ENCODE data around the gene ANKRD33B. TPM values are rescaled to one million over a fixed set of nuclear protein-coding genes. Genes with fewer than 3 reads are reported as not detected.

ANKRD33B gene
- total RNA-seq, 4 donors from 2014 or later, result 21.3 to 34.9 (median 30.5) TPM

GRCh38 chr5:10672146-10673016, 108.5 kb downstream of the ANKRD33B start:
- WGBS, 2 donors, result 83 to 85% methylated on average over 7 of the region's 7 CpGs
- no peaks in the 10 kb centered on the region for H3K27me3 ChIP-seq
- peaks cover 0 to 5% (median 0%) of the 10 kb centered on the region in 4 donors for H3K9me3 ChIP-seq
- TF ChIP-seq CTCF (IDR thresholded peaks at IDR 0.05) (no peak), POLR2A (IDR thresholded peaks at IDR 0.05) (no peak), EP300 (IDR thresholded peaks at IDR 0.05) (no peak)
- no peak overlapping the region for H3K27ac ChIP-seq
- no peak for DNase-seq (ENCODE audit: low spot score in 2 of 2)
- no peak overlapping the region for H3K4me3 ChIP-seq
- H3K4me1 ChIP-seq, result peaks cover 0 to 9% (median 2%) of the 10 kb centered on the region in 4 donors
- peaks cover 0 to 13% (median 0%) of the 10 kb centered on the region in 3 donors for H3K36me3 ChIP-seq

- H3K9me3 ChIP-seq, result peaks cover 0 to 11% (median 0%) of the 10 kb centered on the region in 4 donors
- peaks cover 0 to 9% (median 2%) of the 10 kb centered on the region in 4 donors for H3K4me1 ChIP-seq
- H3K27ac ChIP-seq, result no peak overlapping the region
- TF ChIP-seq EP300 (IDR thresholded peaks at IDR 0.05) (no peak), POLR2A (IDR thresholded peaks at IDR 0.05) (no peak), CTCF (IDR thresholded peaks at IDR 0.05) (no peak)
- H3K27me3 ChIP-seq, result no peaks in the 10 kb centered on the region
- DNase-seq (ENCODE audit: low spot score in 2 of 2), result no peak
- peaks cover 0 to 19% (median 0%) of the 10 kb centered on the region in 3 donors for H3K36me3 ChIP-seq
- no peak overlapping the region for H3K4me3 ChIP-seq
- 61 to 65% methylated on average over 8 of the region's 8 CpGs for WGBS, 2 donors
These were observed 109.1 kb downstream of the ANKRD33B start for GRCh38 chr5:10673017-10673389.

- TF ChIP-seq EP300 (IDR thresholded peaks at IDR 0.05), result no peak
- peaks cover 0 to 9% (median 2%) of the 10 kb centered on the region in 4 donors for H3K4me1 ChIP-seq
- H3K27me3 ChIP-seq, result no peaks in the 10 kb centered on the region
- H3K27ac ChIP-seq, result no peak overlapping the region
- H3K9me3 ChIP-seq, result peaks cover 0 to 14% (median 0%) of the 10 kb centered on the region in 4 donors
- 64 to 68% methylated on average over 9 of the region's 9 CpGs for WGBS, 2 donors
- H3K4me3 ChIP-seq, result no peak overlapping the region
- no peak for DNase-seq (ENCODE audit: low spot score in 2 of 2)
- peaks cover 0 to 23% (median 0%) of the 10 kb centered on the region in 3 donors for H3K36me3 ChIP-seq
These were observed 109.5 kb downstream of the ANKRD33B start for GRCh38 chr5:10673407-10673806.

- 80 to 82% methylated on average over 11 of the region's 11 CpGs for WGBS, 2 donors
- no peak for TF ChIP-seq POLR2A (IDR thresholded peaks at IDR 0.05)
- no peak for TF ChIP-seq CTCF (IDR thresholded peaks at IDR 0.05)
- TF ChIP-seq EP300 (IDR thresholded peaks at IDR 0.05), result no peak
These were observed 110.2 kb downstream of the ANKRD33B start for GRCh38 chr5:10674096-10674495.

GRCh38 chr5:10674582-10674981, 110.7 kb downstream of the ANKRD33B start:
- Histone ChIP-seq H3K9me3 (peaks cover 0 to 9% (median 0%) of the 10 kb centered on the region in 4 donors), H3K4me3 (no peak overlapping the region), H3K27me3 (no peaks in the 10 kb centered on the region), H3K27ac (no peak overlapping the region), H3K36me3 (peaks cover 0 to 35% (median 0%) of the 10 kb centered on the region in 3 donors), H3K4me1 (peaks cover 0 to 9% (median 2%) of the 10 kb centered on the region in 4 donors)
- 63 to 64% methylated on average over 6 of the region's 6 CpGs for whole genome bisulfite sequencing, 2 donors
- no peak for DNase-seq (ENCODE audit: low spot score in 2 of 2)
- TF ChIP-seq CTCF (IDR thresholded peaks at IDR 0.05) (no peak), EP300 (IDR thresholded peaks at IDR 0.05) (no peak), POLR2A (IDR thresholded peaks at IDR 0.05) (no peak)

More at GRCh38 chr5:10674096-10674495, 110.2 kb downstream of the ANKRD33B start:
- Histone ChIP-seq H3K4me3 (no peak overlapping the region), H3K9me3 (peaks cover 0 to 9% (median 0%) of the 10 kb centered on the region in 4 donors), H3K36me3 (peaks cover 0 to 30% (median 0%) of the 10 kb centered on the region in 3 donors), H3K4me1 (peaks cover 0 to 9% (median 2%) of the 10 kb centered on the region in 4 donors), H3K27ac (no peak overlapping the region), H3K27me3 (no peaks in the 10 kb centered on the region)
- DNase-seq (ENCODE audit: low spot score in 2 of 2), result no peak

Data from tibial nerve (tissue), 4 donors.